ENCODE results near the gene CD302.

CD302 gene

GRCh38 chr2:159742846-159743245 lies 55.2 kb downstream of the CD302 start:
- H3K4me3 ChIP-seq (ENCODE audit: low read depth, low read length): no peak overlapping the region
- DNase-seq (ENCODE audit: low read depth): no peak
- no peak for TF ChIP-seq CTCF (IDR thresholded peaks at IDR 0.05; ENCODE audit: low read depth, low read length, missing control alignments)

DNA sequence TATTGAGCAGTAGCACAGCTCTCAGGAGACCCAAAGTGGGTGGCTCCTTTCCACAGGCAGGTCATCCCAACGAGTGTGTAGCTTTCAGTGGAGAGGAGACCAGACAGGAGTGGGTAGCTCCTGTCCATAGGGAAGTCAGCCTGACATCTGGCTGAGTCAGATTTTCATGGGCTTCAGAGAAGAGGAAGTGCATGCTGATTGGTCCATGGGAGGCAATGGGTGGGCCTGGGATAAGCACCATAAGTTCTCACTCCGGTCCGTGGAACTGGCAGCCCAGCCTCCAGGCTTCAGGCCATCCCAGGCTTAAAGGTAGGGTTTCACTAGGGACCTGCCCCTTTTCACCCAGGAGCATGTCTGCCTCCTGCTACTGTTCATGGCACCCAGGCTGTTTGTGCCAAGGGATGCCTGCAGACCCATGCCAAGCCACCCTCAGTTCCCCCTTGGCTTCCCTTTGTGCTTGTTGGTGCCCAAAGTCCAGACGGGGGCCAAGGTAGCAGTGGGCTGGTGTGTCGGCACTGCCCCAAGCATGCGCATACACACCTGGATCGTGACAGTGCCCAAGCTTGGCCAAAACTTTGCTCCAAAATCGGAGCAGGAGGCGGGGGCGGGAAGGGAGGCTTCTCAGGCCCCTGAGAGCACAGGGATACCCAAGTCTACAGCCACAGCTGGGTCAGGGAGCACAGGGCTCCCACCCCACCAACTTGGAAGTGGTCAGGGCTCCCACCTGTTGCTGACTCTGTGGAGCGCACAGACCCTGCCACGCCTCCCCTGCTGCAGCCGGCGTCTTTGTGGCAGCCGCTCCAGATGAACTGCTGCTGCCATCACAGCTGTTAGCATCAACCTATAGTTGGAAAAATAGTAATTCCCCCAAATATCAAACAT lies 59.3 kb downstream of the CD302 start:
- TF ChIP-seq CTCF (IDR thresholded peaks at IDR 0.05; ENCODE audit: low read depth, low read length, missing control alignments): no peak
- H3K4me3 ChIP-seq (ENCODE audit: low read depth, low read length): no peak overlapping the region
- DNase-seq (ENCODE audit: low read depth): no peak

- H3K4me3 ChIP-seq (ENCODE audit: low read depth, low read length): no peak overlapping the region
- TF ChIP-seq CTCF (IDR thresholded peaks at IDR 0.05; ENCODE audit: low read depth, low read length, missing control alignments): no peak
- no peak for DNase-seq (ENCODE audit: low read depth)
Observed at GRCh38 chr2:159737917-159738296, 60.1 kb downstream of the CD302 start.

GRCh38 chr2:159737292-159737916 lies 60.6 kb downstream of the CD302 start:
- H3K4me3 ChIP-seq (ENCODE audit: low read depth, low read length): no peak overlapping the region
- DNase-seq (ENCODE audit: low read depth): no peak
- no peak for TF ChIP-seq CTCF (IDR thresholded peaks at IDR 0.05; ENCODE audit: low read depth, low read length, missing control alignments)

GRCh38 chr2:159736048-159736447 lies 62.0 kb downstream of the CD302 start:
- H3K4me3 ChIP-seq (ENCODE audit: low read depth, low read length): no peak overlapping the region
- TF ChIP-seq CTCF (IDR thresholded peaks at IDR 0.05; ENCODE audit: low read depth, low read length, missing control alignments): no peak
- no peak for DNase-seq (ENCODE audit: low read depth)

GRCh38 chr2:159735648-159736047 lies 62.4 kb downstream of the CD302 start:
- DNase-seq (ENCODE audit: low read depth): no peak
- TF ChIP-seq CTCF (IDR thresholded peaks at IDR 0.05; ENCODE audit: low read depth, low read length, missing control alignments): no peak

More at GRCh38 chr2:159735648-159736047, 62.4 kb downstream of the CD302 start:
- no peak overlapping the region for H3K4me3 ChIP-seq (ENCODE audit: low read depth, low read length)

Data from GM12864 (cell line).